Epithelial cell of esophagus (primary cell): ENCODE measurements around the gene CDH13.
A peak's percentile ranks its signal among the peaks of the same experiment; 100 is the strongest.

Experiments
- DNase-seq: peaks from one replicate; pipeline ENCODE4 v3.0.0; 2010; ENCODE audit warnings: low read depth
- H3K4me3 ChIP-seq: 2 replicates; pipeline ENCODE4 v1.5.1; 2011; ENCODE audit warnings: mild to moderate bottlenecking, low read length, control low read depth
- TF ChIP-seq, protein P1 (sequence below): IDR thresholded peaks from 2 replicates; pipeline ENCODE4 v1.5.1; 2011; ENCODE audit warnings: low read depth, mild to moderate bottlenecking, low read length, control low read depth, inconsistent platforms; ENCODE audit not compliant: insufficient read depth; ENCODE audit errors: missing control alignments

CDH13 gene

DNA sequence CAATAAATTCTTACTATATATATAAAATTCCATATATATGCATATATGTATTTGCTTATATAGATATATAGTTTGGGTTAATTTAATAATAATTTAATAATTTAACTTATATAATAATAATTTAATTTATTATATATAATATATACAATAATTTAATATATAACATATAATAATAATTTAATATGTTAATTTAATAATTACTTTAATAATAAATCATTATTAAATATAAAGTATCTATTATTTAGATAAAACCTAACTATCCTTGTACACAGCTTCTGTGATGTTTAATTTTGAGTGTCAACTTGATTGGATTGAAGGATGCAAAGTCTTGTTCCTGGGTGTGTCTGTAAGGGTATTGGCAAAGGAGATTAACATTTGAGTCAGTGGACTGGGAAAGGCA is 40.6 kb upstream of the CDH13 start:
- H3K4me3 ChIP-seq: no peak overlapping the region
- DNase-seq: no peak
- TF ChIP-seq, protein P1, sequence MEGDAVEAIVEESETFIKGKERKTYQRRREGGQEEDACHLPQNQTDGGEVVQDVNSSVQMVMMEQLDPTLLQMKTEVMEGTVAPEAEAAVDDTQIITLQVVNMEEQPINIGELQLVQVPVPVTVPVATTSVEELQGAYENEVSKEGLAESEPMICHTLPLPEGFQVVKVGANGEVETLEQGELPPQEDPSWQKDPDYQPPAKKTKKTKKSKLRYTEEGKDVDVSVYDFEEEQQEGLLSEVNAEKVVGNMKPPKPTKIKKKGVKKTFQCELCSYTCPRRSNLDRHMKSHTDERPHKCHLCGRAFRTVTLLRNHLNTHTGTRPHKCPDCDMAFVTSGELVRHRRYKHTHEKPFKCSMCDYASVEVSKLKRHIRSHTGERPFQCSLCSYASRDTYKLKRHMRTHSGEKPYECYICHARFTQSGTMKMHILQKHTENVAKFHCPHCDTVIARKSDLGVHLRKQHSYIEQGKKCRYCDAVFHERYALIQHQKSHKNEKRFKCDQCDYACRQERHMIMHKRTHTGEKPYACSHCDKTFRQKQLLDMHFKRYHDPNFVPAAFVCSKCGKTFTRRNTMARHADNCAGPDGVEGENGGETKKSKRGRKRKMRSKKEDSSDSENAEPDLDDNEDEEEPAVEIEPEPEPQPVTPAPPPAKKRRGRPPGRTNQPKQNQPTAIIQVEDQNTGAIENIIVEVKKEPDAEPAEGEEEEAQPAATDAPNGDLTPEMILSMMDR: no peak

GRCh38 chr16:82587289-82587688 is 39.5 kb upstream of the CDH13 start:
- DNase-seq: no peak
- no peak overlapping the region for H3K4me3 ChIP-seq
- TF ChIP-seq, protein P1: no peak

DNA sequence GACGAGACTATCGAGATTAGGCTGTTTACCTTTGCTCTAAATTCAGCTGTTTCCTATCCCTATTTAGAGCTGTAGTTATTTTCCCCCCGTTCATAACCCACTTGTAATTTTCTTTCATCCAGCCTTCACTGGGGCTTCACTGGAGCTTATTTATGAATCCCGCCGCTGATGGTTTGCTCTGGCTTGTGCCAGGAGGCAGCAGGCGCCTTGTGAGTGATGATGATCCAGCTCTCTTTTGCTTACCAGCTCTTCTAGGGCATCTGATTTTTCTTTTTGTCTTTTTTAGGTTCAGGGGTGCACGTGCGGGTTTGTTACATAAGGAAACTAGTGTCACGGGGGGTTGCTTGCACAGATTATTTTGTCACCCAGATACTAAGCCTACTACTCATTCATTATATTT is 37.4 kb upstream of the CDH13 start:
- H3K4me3 ChIP-seq: no peak overlapping the region
- TF ChIP-seq, protein P1: no peak
- DNase-seq: no peak

- no peak for DNase-seq
- H3K4me3 ChIP-seq: no peak overlapping the region
- TF ChIP-seq, protein P1: no peak
These were observed 32.7 kb upstream of the CDH13 start for GRCh38 chr16:82594114-82594513.

GRCh38 chr16:82598771-82599170 is 28.0 kb upstream of the CDH13 start:
- DNase-seq: no peak
- TF ChIP-seq, protein P1: no peak
- no peak overlapping the region for H3K4me3 ChIP-seq

DNA sequence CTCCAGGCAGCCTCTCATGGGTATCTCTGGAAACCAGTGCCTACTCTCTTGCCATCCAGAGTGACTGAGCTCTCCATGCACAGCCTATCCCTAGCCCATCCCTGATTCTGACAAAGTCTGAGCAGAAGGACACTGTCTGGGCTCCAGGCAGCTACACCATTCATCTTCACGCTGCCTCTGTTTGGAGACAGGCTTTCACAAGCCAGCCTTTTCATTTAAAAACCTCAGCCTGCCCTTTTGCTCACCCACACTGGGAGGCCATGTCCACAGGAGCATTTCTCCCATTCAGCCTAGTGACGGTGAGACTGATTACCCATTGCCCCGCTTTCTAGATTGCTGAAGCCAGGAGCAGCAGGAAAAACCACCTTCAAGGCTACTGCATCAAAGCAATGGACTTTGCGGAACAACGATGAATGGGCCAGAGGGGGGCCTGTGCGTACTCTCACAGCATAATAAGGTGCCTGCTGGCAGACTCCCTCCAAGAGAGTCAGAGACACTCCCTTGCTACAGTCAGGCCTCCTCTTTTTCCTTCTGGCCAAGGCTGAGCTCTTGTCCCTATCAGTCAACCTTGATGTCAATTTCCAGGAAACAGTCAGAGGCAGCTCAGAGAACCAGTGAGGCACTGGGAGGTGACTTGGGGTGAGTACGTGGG is 24.7 kb upstream of the CDH13 start:
- H3K4me3 ChIP-seq: no peak overlapping the region
- TF ChIP-seq, protein P1: no peak
- DNase-seq: no peak

DNA sequence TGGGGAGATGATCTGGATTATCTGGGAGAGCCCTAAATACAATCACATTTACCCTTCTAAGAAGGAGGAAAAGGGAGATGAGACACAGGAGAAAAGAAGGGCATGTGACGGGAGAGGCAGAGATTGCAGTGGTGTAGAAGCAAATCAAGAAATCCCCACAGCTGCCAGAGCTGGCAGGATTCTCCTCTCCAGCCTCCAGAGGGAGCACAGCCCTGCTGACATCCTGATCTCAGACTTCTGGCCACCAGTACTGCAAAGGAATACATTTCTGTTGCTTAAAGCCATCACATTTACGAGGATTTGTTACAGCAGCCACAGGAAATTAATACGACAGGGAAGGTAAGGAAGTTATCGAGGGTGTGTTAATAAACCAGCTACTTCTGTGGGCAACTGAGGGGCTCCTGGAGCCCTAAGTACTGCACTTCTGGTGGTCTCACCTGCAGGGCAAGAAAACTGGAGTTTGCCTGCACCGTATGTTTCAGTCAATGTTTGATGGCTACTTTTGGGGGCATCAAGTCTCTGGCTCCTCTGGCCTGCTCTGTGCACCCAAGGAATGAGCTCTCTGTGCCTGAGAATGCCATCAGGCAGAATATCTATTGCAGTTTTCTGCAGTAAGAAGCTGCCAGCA is 22.9 kb upstream of the CDH13 start:
- DNase-seq: peak; percentile 66
- TF ChIP-seq, protein P1: peak; percentile 80
- H3K4me3 ChIP-seq: no peak overlapping the region
